Measurements from ENCODE around the gene TAPBP. TPM values are rescaled to one million over a fixed set of nuclear protein-coding genes. Genes with fewer than 3 reads are reported as not detected.

TAPBP gene
- total and polyA plus RNA-seq, 9 of the 15 experiments (the other 6 are each of a cell fraction or from before 2014, with no cell fraction given): 5.6 to 74.0 (median 22.3) TPM

DNA sequence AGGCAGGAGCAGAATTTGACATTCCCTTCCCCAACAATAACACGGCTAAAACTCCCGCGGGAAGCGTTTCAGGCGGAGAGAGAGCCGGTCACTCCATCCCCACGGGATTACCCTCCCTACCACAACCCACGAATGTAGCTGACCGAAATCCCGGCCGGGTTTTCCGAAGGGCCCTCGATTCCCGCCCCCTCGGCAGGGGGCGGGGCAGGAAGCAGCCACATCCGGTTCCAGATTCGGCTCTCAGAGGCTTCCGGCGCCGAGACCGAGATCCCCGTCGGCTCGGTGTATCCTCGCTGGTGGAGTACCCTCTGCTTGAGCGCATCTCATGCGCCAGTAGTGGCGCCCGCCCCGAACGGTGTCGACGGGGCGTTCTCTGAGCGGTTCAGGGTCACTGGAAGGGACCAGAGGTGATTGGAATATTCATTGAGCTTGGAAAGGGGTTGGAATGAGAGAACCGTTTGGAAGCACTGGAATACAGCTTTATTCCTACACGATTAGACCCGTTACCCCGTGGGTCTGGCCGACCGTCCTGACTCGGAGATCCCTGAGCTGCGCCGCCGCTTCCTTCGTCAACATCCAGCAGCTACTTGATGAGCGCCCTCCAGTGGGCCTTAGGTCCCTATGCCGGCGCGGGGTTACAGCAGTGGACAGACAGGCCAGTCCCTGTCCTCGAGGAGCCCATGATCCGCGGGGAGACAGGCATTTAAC, 14.5 kb downstream of the TAPBP start (continued):
- TF ChIP-seq MIER1 (IDR thresholded peaks at IDR 0.05; ENCODE audit: low read depth): peak; percentile 53; the same call in 1 of the 2 replicates
- peak; percentile 85 for TF ChIP-seq CBX1 (IDR thresholded peaks at IDR 0.05; ENCODE audit: low read depth)
- TF ChIP-seq NFIX (CRISPR knock-in tag; IDR thresholded peaks at IDR 0.05; ENCODE audit: low read depth): no peak
- no peak for TF ChIP-seq KAT2B (IDR thresholded peaks at IDR 0.05; ENCODE audit: low read depth, low read length)
- no peak for TF ChIP-seq ZBTB8A (IDR thresholded peaks at IDR 0.05; ENCODE audit: partially characterized antibody)
- TF ChIP-seq, protein P1, sequence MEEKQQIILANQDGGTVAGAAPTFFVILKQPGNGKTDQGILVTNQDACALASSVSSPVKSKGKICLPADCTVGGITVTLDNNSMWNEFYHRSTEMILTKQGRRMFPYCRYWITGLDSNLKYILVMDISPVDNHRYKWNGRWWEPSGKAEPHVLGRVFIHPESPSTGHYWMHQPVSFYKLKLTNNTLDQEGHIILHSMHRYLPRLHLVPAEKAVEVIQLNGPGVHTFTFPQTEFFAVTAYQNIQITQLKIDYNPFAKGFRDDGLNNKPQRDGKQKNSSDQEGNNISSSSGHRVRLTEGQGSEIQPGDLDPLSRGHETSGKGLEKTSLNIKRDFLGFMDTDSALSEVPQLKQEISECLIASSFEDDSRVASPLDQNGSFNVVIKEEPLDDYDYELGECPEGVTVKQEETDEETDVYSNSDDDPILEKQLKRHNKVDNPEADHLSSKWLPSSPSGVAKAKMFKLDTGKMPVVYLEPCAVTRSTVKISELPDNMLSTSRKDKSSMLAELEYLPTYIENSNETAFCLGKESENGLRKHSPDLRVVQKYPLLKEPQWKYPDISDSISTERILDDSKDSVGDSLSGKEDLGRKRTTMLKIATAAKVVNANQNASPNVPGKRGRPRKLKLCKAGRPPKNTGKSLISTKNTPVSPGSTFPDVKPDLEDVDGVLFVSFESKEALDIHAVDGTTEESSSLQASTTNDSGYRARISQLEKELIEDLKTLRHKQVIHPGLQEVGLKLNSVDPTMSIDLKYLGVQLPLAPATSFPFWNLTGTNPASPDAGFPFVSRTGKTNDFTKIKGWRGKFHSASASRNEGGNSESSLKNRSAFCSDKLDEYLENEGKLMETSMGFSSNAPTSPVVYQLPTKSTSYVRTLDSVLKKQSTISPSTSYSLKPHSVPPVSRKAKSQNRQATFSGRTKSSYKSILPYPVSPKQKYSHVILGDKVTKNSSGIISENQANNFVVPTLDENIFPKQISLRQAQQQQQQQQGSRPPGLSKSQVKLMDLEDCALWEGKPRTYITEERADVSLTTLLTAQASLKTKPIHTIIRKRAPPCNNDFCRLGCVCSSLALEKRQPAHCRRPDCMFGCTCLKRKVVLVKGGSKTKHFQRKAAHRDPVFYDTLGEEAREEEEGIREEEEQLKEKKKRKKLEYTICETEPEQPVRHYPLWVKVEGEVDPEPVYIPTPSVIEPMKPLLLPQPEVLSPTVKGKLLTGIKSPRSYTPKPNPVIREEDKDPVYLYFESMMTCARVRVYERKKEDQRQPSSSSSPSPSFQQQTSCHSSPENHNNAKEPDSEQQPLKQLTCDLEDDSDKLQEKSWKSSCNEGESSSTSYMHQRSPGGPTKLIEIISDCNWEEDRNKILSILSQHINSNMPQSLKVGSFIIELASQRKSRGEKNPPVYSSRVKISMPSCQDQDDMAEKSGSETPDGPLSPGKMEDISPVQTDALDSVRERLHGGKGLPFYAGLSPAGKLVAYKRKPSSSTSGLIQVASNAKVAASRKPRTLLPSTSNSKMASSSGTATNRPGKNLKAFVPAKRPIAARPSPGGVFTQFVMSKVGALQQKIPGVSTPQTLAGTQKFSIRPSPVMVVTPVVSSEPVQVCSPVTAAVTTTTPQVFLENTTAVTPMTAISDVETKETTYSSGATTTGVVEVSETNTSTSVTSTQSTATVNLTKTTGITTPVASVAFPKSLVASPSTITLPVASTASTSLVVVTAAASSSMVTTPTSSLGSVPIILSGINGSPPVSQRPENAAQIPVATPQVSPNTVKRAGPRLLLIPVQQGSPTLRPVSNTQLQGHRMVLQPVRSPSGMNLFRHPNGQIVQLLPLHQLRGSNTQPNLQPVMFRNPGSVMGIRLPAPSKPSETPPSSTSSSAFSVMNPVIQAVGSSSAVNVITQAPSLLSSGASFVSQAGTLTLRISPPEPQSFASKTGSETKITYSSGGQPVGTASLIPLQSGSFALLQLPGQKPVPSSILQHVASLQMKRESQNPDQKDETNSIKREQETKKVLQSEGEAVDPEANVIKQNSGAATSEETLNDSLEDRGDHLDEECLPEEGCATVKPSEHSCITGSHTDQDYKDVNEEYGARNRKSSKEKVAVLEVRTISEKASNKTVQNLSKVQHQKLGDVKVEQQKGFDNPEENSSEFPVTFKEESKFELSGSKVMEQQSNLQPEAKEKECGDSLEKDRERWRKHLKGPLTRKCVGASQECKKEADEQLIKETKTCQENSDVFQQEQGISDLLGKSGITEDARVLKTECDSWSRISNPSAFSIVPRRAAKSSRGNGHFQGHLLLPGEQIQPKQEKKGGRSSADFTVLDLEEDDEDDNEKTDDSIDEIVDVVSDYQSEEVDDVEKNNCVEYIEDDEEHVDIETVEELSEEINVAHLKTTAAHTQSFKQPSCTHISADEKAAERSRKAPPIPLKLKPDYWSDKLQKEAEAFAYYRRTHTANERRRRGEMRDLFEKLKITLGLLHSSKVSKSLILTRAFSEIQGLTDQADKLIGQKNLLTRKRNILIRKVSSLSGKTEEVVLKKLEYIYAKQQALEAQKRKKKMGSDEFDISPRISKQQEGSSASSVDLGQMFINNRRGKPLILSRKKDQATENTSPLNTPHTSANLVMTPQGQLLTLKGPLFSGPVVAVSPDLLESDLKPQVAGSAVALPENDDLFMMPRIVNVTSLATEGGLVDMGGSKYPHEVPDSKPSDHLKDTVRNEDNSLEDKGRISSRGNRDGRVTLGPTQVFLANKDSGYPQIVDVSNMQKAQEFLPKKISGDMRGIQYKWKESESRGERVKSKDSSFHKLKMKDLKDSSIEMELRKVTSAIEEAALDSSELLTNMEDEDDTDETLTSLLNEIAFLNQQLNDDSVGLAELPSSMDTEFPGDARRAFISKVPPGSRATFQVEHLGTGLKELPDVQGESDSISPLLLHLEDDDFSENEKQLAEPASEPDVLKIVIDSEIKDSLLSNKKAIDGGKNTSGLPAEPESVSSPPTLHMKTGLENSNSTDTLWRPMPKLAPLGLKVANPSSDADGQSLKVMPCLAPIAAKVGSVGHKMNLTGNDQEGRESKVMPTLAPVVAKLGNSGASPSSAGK (IDR thresholded peaks at IDR 0.05): 0 out of 2 replicates have a peak, but pooled peaks have one; percentile 81
- no peak for TF ChIP-seq E2F3 (CRISPR knock-in tag; IDR thresholded peaks at IDR 0.05)
- TF ChIP-seq SMAD3 (CRISPR knock-in tag; conservative IDR thresholded peaks at IDR 0.05): no peak
- TF ChIP-seq RFX7 (CRISPR knock-in tag; IDR thresholded peaks at IDR 0.05): no peak
- no peak for TF ChIP-seq MAFF (IDR thresholded peaks at IDR 0.05; ENCODE audit: low read length)
- TF ChIP-seq, protein P2, sequence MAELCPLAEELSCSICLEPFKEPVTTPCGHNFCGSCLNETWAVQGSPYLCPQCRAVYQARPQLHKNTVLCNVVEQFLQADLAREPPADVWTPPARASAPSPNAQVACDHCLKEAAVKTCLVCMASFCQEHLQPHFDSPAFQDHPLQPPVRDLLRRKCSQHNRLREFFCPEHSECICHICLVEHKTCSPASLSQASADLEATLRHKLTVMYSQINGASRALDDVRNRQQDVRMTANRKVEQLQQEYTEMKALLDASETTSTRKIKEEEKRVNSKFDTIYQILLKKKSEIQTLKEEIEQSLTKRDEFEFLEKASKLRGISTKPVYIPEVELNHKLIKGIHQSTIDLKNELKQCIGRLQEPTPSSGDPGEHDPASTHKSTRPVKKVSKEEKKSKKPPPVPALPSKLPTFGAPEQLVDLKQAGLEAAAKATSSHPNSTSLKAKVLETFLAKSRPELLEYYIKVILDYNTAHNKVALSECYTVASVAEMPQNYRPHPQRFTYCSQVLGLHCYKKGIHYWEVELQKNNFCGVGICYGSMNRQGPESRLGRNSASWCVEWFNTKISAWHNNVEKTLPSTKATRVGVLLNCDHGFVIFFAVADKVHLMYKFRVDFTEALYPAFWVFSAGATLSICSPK (IDR thresholded peaks at IDR 0.05; ENCODE audit: borderline replicate concordance): 0 out of 2 replicates have a peak, but pooled peaks have one; percentile 9
- TF ChIP-seq ZNF431 (CRISPR knock-in tag; IDR thresholded peaks at IDR 0.05): 0 out of 2 replicates have a peak, but pooled peaks have one; percentile 78
- TF ChIP-seq, protein P3, sequence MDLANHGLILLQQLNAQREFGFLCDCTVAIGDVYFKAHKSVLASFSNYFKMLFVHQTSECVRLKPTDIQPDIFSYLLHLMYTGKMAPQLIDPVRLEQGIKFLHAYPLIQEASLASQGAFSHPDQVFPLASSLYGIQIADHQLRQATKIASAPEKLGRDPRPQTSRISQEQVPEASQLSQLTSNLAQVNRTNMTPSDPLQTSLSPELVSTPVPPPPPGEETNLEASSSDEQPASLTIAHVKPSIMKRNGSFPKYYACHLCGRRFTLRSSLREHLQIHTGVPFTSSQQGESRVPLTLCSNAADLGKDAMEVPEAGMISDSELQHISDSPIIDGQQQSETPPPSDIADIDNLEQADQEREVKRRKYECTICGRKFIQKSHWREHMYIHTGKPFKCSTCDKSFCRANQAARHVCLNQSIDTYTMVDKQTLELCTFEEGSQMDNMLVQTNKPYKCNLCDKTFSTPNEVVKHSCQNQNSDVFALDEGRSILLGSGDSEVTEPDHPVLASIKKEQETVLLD (IDR thresholded peaks at IDR 0.05): peak; percentile 40; the same call in 1 of the 2 replicates
- no peak for TF ChIP-seq ZNF184 (CRISPR knock-in tag; IDR thresholded peaks at IDR 0.05)

All from K562 (cell line).